PC-3 (cell line): Measurements from ENCODE around the gene HSPB2. TPM values are rescaled to one million over a fixed set of nuclear protein-coding genes. Genes with fewer than 3 reads are reported as not detected.

Source experiments
- ATAC-seq: fragments of 200-7000 bp; cut with Tn5 transposase; 2 replicates; pipeline ENCODE4 v1.9.1; 2020; ENCODE audit warnings: mild to moderate bottlenecking, moderate library complexity
- BruUV-seq: library from RNA; stranded (reverse); fragments of 400-500 nt; replicated peaks from 2 replicates; lab custom pipeline; 2021; lab: Mats Ljungman, UMichigan
- CTCF ChIA-PET: fragments of 300-600 bp; sonication (Branson Sonifier 250); formaldehyde crosslinking; loops from one replicate; lab custom pipeline; 2022; ENCODE audit warnings: antibody characterized with exemption; lab: Charles Lee
- POLR2A ChIA-PET: fragments of 300-600 bp; sonication (Branson Sonifier 250); formaldehyde crosslinking; loops from one replicate; lab custom pipeline; 2022; ENCODE audit warnings: antibody characterized with exemption; ENCODE audit not compliant: unreplicated experiment; lab: Charles Lee
- DNase-seq: peaks from one replicate; pipeline ENCODE4 v3.0.0-alpha.2; 2015
- H2AFZ ChIP-seq: fragments of 300-600 bp; sonication (generic); 2 replicates; pipeline ENCODE4 v1.6.0; 2016; ENCODE audit warnings: antibody characterized with exemption, low read length
- H3F3A ChIP-seq: fragments of 300-600 bp; sonication (generic); one replicate; pipeline ENCODE4 v1.6.0; 2017; ENCODE audit warnings: antibody characterized with exemption, low read length, control low read depth, mild to moderate bottlenecking; ENCODE audit not compliant: unreplicated experiment
- H3K27ac ChIP-seq: fragments of 300-600 bp; sonication (generic); 2 replicates; pipeline ENCODE4 v1.5.1; 2016; ENCODE audit warnings: mild to moderate bottlenecking, low read length
- H3K27me3 ChIP-seq: fragments of 300-600 bp; sonication (generic); 2 replicates; pipeline ENCODE4 v1.6.1; 2016; ENCODE audit warnings: low read length, mixed read lengths
- H3K36me3 ChIP-seq: fragments of 300-600 bp; sonication (generic); 2 replicates; pipeline ENCODE4 v1.6.1; 2016; ENCODE audit warnings: low read depth, mixed run types, low read length, mixed read lengths
- H3K4me1 ChIP-seq: fragments of 300-600 bp; sonication (generic); 2 replicates; pipeline ENCODE4 v1.5.1; 2016; ENCODE audit warnings: low read length; ENCODE audit not compliant: insufficient read depth
- H3K4me2 ChIP-seq: fragments of 300-600 bp; sonication (generic); 2 replicates; pipeline ENCODE4 v1.6.0; 2016; ENCODE audit warnings: low read length
- H3K4me3 ChIP-seq: fragments of 300-600 bp; sonication (generic); 2 replicates; pipeline ENCODE4 v1.5.1; 2016; ENCODE audit warnings: mild to moderate bottlenecking, low read length, mixed read lengths
- H3K79me2 ChIP-seq: fragments of 300-600 bp; sonication (generic); 2 replicates; pipeline ENCODE4 v1.6.1; 2017; ENCODE audit warnings: low read length, mixed read lengths
- H3K9ac ChIP-seq: fragments of 300-600 bp; sonication (generic); 2 replicates; pipeline ENCODE4 v1.6.0; 2016; ENCODE audit warnings: mild to moderate bottlenecking, low read length
- H3K9me2 ChIP-seq: fragments of 300-600 bp; sonication (generic); replicated peaks from 2 replicates; pipeline ENCODE4 v1.6.1; 2016; ENCODE audit warnings: mixed run types, low read length, mixed read lengths
- H3K9me3 ChIP-seq: fragments of 300-600 bp; sonication (generic); 2 replicates; pipeline ENCODE4 v1.6.1; 2016; ENCODE audit warnings: low read length, mixed read lengths
- H4K20me1 ChIP-seq: fragments of 300-600 bp; sonication (generic); 2 replicates; pipeline ENCODE4 v1.6.1; 2016; ENCODE audit warnings: low read length, mixed read lengths
- EZH2 ChIP-seq: fragments of 300-600 bp; sonication (generic); IDR thresholded peaks from one replicate; pipeline ENCODE4 v1.6.1; 2017; ENCODE audit warnings: antibody characterized with exemption, mild to moderate bottlenecking, low read length; ENCODE audit not compliant: unreplicated experiment
- EZH2phosphoT487 ChIP-seq: fragments of 300-600 bp; sonication (generic); IDR thresholded peaks from 2 replicates; pipeline ENCODE4 v1.6.1; 2018; ENCODE audit warnings: mild to moderate bottlenecking, antibody characterized with exemption, low read length, borderline replicate concordance
- intact Hi-C: fragments of 100-400 bp; cut with micrococcal nuclease; formaldehyde crosslinking; loops from 2 replicates; pipeline ENCODE4 v1.9.0; 2023
- total RNA-seq: library from RNA; depleted of rRNA; stranded (reverse); fragments of >200 nt; gene quantifications from 2 replicates; pipeline ENCODE4 v1.2.3, GENCODE V29; 2014
- TF ChIP-seq, protein P1 (sequence below): fragments of 300-600 bp; sonication (generic); conservative IDR thresholded peaks from 2 replicates; pipeline ENCODE4 v1.5.1; 2017; ENCODE audit warnings: antibody characterized with exemption, low read depth, mild to moderate bottlenecking, low read length

The HSPB2 gene
- total RNA-seq, 1 experiment from 2014 or later = not detected

GRCh38 chr11:111913031-111913861, 712 bp downstream of the HSPB2 start:
- Histone ChIP-seq H3K4me3 (no peak overlapping the region), H3K4me1 (peaks cover 9% of the 10 kb centered on the region), H3K9me2 (no peaks in the 10 kb centered on the region), H3K4me2 (no peak overlapping the region), H3K9ac (no peak overlapping the region), H3K36me3 (no peaks in the 10 kb centered on the region), H2AFZ (no peak overlapping the region), H4K20me1 (no peaks in the 10 kb centered on the region), H3K27me3 (no peaks in the 10 kb centered on the region), H3K79me2 (no peaks in the 10 kb centered on the region), H3K27ac (no peak overlapping the region), H3K9me3 (no peaks in the 10 kb centered on the region), H3F3A (no peaks in the 10 kb centered on the region)
- BruUV-seq = no TSS peak
- ChIA-PET POLR2A (no interaction called here), CTCF (no interaction called here)
- TF ChIP-seq EZH2 (no peak), EZH2phosphoT487 (no peak)
- TF ChIP-seq, protein P1, sequence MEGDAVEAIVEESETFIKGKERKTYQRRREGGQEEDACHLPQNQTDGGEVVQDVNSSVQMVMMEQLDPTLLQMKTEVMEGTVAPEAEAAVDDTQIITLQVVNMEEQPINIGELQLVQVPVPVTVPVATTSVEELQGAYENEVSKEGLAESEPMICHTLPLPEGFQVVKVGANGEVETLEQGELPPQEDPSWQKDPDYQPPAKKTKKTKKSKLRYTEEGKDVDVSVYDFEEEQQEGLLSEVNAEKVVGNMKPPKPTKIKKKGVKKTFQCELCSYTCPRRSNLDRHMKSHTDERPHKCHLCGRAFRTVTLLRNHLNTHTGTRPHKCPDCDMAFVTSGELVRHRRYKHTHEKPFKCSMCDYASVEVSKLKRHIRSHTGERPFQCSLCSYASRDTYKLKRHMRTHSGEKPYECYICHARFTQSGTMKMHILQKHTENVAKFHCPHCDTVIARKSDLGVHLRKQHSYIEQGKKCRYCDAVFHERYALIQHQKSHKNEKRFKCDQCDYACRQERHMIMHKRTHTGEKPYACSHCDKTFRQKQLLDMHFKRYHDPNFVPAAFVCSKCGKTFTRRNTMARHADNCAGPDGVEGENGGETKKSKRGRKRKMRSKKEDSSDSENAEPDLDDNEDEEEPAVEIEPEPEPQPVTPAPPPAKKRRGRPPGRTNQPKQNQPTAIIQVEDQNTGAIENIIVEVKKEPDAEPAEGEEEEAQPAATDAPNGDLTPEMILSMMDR = no peak
- ATAC-seq (no peak), DNase-seq (no peak)
- intact Hi-C loops = no loop called here

- BruUV-seq = no TSS peak
- ATAC-seq = no peak
Observed at GRCh38 chr11:111913997-111914396, 1.5 kb downstream of the HSPB2 start.

More at GRCh38 chr11:111913997-111914396, 1.5 kb downstream of the HSPB2 start:
- no peak overlapping the region for H3K9ac ChIP-seq
- POLR2A ChIA-PET = no interaction called here
- H3K4me2 ChIP-seq = no peak overlapping the region
- no peaks in the 10 kb centered on the region for H4K20me1 ChIP-seq
- H3K9me2 ChIP-seq = no peaks in the 10 kb centered on the region
- H2AFZ ChIP-seq = 0 out of 2 replicates have a peak overlapping the region, but pooled peaks have one; percentile 4
- CTCF ChIA-PET = no interaction called here
- DNase-seq = peak; percentile 33
- no peak overlapping the region for H3K4me3 ChIP-seq
- H3F3A ChIP-seq = no peaks in the 10 kb centered on the region
- no peaks in the 10 kb centered on the region for H3K36me3 ChIP-seq
- H3K27ac ChIP-seq = no peak overlapping the region
- H3K79me2 ChIP-seq = no peaks in the 10 kb centered on the region
- no peaks in the 10 kb centered on the region for H3K27me3 ChIP-seq
- peaks cover 16% of the 10 kb centered on the region for H3K4me1 ChIP-seq
- TF ChIP-seq, protein P1 = no peak
- TF ChIP-seq EZH2 (no peak), EZH2phosphoT487 (no peak)
- no peaks in the 10 kb centered on the region for H3K9me3 ChIP-seq
- intact Hi-C loops = no loop called here
